ENCODE results near the gene ZKSCAN2.

The ZKSCAN2 gene

GRCh38 chr16:25257470-25257955, at the start of gene ZKSCAN2:
Gene ZKSCAN2, minus strand, starts transcription at chr16:25257845. Its CDS starts 718 bp downstream, at chr16:25257127.
- DNase-seq = peak; percentile 83 to 92

GRCh38 chr16:25299792-25300590, 42.3 kb upstream of the ZKSCAN2 start:
- no peak for DNase-seq

GRCh38 chr16:25298165-25298872, 40.7 kb upstream of the ZKSCAN2 start:
- no peak for DNase-seq

- DNase-seq = no peak
Observed at GRCh38 chr16:25297151-25297787, 39.6 kb upstream of the ZKSCAN2 start.

- DNase-seq = no peak
Observed at GRCh38 chr16:25291580-25291979, 33.9 kb upstream of the ZKSCAN2 start.

- no peak for DNase-seq
Observed at GRCh38 chr16:25289466-25289865, 31.8 kb upstream of the ZKSCAN2 start.

- DNase-seq = no peak
Observed at GRCh38 chr16:25279491-25279890, 21.8 kb upstream of the ZKSCAN2 start.

GRCh38 chr16:25271421-25271820, 13.8 kb upstream of the ZKSCAN2 start:
- DNase-seq = no peak

- DNase-seq = no peak
Observed at GRCh38 chr16:25270577-25270976, 12.9 kb upstream of the ZKSCAN2 start.

- DNase-seq = no peak
Observed at GRCh38 chr16:25269879-25270278, 12.2 kb upstream of the ZKSCAN2 start.

GRCh38 chr16:25265968-25266367, 8.3 kb upstream of the ZKSCAN2 start:
- no peak for DNase-seq

- DNase-seq = peak in 1 of 2 experiments; percentile 9
Observed at GRCh38 chr16:25264597-25264996, 7.0 kb upstream of the ZKSCAN2 start.

- no peak for DNase-seq
Observed at GRCh38 chr16:25260416-25260815, 2.8 kb upstream of the ZKSCAN2 start.

GRCh38 chr16:25258861-25259179, 1.2 kb upstream of the ZKSCAN2 start:
- DNase-seq = no peak

GRCh38 chr16:25257956-25258860, 563 bp upstream of the ZKSCAN2 start:
- peak; percentile 83 to 92 for DNase-seq

- no peak for DNase-seq
Observed at GRCh38 chr16:25256695-25257469, 763 bp downstream of the ZKSCAN2 start.

- no peak for DNase-seq
Observed at GRCh38 chr16:25253322-25253721, 4.3 kb downstream of the ZKSCAN2 start.

GRCh38 chr16:25250467-25250866, 7.2 kb downstream of the ZKSCAN2 start:
- DNase-seq = no peak

GRCh38 chr16:25235991-25236390, 21.7 kb downstream of the ZKSCAN2 start:
- DNase-seq = no peak

GRCh38 chr16:25228372-25228771, 29.3 kb downstream of the ZKSCAN2 start:
- no peak for DNase-seq

GRCh38 chr16:25224731-25225319, 32.8 kb downstream of the ZKSCAN2 start:
- DNase-seq = no peak

Data from NCI-H446 (cell line).